Measurements from ENCODE around the gene EXOSC5.
"Not testable (repeated sequence)": the region's sequence is repeated elsewhere in the genome, so short reads cannot be mapped to it uniquely, and the experiment has no call there.

EXOSC5 gene

DNA sequence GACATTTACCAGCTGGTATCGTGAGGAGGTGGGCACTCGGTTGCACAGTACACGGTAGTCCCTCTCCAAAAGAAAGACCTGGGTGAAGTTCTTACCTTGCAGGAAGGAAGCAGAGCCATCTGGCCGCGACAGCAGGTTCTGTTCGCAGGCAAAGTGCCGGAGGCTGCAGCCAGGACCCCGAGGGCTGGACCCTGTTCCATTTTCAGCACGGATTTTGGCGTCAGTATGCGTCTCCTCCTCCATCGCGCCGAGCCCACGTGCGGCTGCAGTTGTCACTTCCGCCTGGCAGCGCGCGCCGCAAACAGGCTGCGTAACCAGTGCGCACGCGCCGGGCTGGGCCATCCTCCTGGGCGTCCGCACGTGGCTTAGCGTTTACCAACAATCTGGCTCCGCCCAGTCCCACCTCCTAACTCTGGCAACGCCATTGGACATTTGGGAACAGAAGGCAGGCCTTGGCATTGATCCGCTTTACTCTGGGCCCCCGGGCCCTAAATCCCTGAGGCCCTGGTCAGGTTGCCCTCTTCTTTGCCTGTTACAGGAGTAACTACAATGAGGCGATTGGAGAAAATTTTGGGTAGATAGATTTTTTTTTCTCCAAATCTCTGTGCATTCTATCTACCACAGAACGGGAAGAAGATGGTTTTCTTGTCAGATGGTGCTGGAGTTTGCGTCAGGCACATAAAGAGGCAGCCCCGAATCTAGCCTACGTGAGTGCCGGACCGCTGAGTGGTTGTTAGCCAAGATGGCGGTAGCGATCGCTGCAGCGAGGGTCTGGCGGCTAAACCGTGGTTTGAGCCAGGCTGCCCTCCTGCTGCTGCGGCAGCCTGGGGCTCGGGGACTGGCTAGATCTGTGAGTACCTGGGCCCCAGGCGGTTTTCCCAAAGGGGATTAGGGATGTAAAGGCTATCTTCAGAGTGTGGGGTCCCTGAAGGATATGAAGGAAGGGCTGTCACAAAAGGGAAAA lies at the start of gene EXOSC5, which contains the start of gene BCKDHA:
EXOSC5 (minus strand) TSS at position 274 of the 964 bp plus-strand sequence; CDS start at position 243, 31 bp downstream.
BCKDHA (plus strand) TSS at position 733 of the 964 bp plus-strand sequence; CDS start at position 743, 10 bp downstream.
- DNase-seq, result peak; percentile 99

DNA sequence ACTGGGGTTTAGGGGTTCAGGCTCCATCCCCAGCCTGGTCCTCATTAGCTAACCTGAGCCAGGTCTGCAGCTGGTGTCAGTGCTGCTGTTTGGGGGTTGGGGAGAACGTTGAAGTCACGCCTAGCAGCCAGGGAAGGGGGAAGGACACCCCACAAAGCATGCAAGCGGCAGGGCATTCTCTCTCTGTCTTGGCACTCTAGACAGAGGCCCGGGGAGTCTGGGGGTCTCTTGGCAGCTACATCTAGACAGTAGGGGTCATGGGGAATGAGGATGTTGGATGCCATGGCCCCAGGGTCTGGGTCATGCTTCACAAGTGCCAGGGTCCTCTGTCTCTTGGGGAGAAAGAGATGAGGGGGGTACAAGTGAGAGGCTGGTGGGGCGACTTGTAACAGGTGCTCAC lies 48.4 kb upstream of the EXOSC5 start:
- DNase-seq, result no peak

DNA sequence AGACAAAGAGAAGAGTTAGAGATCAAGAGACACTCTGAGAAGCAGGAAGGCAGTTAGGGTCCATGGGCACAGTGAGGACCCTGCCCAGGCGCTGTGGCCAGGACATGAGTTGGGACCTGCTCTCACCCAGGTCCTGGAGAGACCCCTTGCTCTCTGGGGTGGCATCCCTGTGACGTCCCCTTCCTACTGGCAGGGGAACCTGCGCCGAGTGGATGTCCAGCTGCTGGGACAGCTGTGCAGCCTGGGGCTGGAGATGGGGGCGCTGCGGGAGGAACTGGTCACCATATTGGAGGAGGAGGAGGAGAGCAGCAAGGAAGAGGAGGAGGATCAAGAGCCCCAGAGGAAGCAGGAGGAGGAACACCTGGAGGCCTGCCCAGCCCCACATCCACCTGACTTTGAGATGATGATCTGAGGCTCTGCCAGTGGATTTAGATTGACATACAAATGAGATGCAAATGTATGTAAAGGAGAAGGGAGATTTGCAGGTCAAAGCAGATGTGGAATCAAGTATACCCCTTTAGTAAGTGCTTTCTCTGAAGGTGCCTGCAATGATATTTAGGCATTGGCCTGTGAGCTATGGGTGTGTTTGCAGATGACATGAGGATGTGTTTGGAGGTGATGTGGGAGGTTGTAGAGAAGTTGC lies 46.8 kb upstream of the EXOSC5 start:
- DNase-seq, result no peak

DNA sequence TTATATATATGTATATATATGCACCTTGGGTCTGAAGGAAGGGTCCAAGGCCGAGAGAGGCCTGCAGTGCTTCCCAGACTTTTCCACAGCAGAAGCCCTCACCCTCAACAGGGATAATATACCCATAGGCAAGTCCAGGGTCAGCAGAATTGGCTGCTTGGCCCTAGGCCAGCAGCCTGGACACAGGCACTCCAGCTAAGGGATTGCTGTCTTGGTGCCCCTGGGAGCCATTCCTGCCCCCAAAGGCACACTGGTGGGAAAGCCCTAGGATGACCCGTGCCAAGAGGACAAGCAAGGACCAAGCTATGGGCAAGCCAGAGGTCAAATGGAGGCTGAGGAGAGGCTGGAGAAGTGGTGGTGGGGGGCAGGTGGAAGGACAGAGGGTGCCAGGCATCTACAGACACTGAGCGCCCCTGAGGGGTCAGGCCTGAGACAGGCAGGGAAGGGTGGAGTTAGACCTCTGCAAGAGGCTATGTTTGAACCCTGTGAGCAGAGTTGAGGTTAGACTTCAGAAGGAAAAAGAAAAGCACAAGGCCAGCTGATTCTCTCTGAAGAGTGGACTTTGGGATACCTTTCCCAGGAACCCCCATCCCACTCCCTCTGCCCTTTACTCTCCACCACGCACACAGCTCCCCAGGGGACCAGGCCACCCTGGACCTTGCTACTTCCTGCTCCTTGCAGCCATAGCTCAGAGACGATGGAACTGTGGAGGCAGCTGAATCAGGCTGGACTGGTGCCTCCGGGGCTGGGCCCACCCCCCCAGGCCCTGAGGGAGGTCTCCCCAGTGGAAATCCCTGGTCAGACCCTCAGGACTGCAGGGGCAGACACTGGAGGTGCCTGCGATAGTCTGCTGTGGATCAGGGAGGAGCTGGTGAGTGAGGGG lies 45.6 kb upstream of the EXOSC5 start, which contains the start of gene ERICH4:
ERICH4 (plus strand) TSS at position 684 of the 883 bp plus-strand sequence; CDS start at position 698, 14 bp downstream.
- DNase-seq, result no peak

DNA sequence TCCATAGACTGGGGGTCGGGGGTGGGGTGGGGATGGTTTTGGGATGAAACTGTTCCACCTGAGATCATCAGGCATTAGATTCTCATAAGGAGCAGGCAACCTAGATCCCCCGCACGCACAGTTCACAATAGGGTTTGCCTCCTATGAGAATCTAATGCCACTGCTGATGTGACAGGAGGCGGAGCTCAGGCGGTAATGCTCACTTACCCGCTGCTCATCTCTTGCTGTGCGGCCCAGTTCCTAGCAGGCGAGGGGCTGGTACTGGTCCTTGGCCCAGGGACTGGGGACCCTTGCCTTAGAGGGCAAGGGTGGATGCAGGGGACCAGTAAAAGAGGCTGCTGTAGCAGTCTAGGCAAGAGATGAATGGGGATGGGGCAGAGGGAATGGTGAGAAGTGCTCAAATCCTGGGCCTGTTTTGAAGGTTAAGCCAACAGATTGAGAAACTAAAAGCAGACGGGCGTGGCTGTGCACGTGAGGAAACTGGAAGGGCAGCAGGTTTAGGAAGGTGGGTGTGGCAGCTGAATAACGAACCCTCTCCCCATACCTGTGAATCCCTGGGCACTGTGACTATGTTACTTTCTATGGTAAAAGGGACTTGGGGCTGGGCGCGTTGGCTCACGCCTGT lies 44.3 kb upstream of the EXOSC5 start:
- no peak for DNase-seq

- DNase-seq, result peak; percentile 93 to 95
Observed at GRCh38 chr19:41439441-41440222, 42.5 kb upstream of the EXOSC5 start, which contains the start of gene DMAC2. DMAC2 (minus strand) TSS chr19:41439912; CDS start chr19:41439899, 13 bp downstream.

- no peak for DNase-seq
Observed at GRCh38 chr19:41437944-41438574, 40.9 kb upstream of the EXOSC5 start.

- DNase-seq, result no peak
Observed at GRCh38 chr19:41436674-41436951, 39.5 kb upstream of the EXOSC5 start.

GRCh38 chr19:41435936-41436673 lies 38.9 kb upstream of the EXOSC5 start:
- no peak for DNase-seq

- DNase-seq, result not testable (repeated sequence)
Observed at GRCh38 chr19:41435376-41435775, 38.2 kb upstream of the EXOSC5 start.

- no peak for DNase-seq
Observed at GRCh38 chr19:41434450-41434849, 37.3 kb upstream of the EXOSC5 start.

DNA sequence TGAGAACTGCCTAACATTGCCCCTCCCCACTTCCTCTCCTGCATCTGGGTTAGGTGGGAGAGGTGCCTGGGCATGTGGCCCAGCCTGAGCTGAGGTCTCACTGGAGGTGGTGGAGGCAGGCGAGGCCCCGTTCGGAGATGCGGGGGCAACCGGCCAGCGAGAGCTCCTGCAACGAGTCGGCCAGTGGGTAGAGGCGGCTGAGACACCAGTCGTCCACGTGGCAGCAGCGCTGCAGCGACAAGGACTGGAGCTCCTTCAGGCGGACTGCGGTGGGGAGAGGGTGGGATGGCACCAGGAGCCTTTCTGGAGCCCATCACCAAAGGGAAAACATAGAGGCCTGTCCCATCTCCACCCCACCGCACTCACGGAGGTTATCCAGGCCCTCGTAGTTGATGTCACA lies 36.0 kb upstream of the EXOSC5 start:
- no peak for DNase-seq

- no peak for DNase-seq
Observed at GRCh38 chr19:41431426-41432386, 34.5 kb upstream of the EXOSC5 start.

GRCh38 chr19:41430922-41431321 lies 33.8 kb upstream of the EXOSC5 start:
- no peak for DNase-seq

- DNase-seq, result no peak
Observed at GRCh38 chr19:41428481-41428859, 31.3 kb upstream of the EXOSC5 start.

- DNase-seq, result peak in 1 of 2 donors; percentile 21
Observed at GRCh38 chr19:41427647-41428480, 30.7 kb upstream of the EXOSC5 start.

GRCh38 chr19:41426952-41427646 lies 29.9 kb upstream of the EXOSC5 start, which contains the start of gene B3GNT8:
B3GNT8 (minus strand) TSS chr19:41427374; CDS start chr19:41426778, 596 bp downstream.
- peak; percentile 30 to 31 for DNase-seq
